ENCODE results near the gene XRCC1. TPM values are rescaled to one million over a fixed set of nuclear protein-coding genes. Genes with fewer than 3 reads are reported as not detected.
"Not testable (repeated sequence)": the region's sequence is repeated elsewhere in the genome, so short reads cannot be mapped to it uniquely, and the experiment has no call there.

The XRCC1 gene
- total RNA-seq, 1 donor from 2014 or later = 14.6 TPM

DNA sequence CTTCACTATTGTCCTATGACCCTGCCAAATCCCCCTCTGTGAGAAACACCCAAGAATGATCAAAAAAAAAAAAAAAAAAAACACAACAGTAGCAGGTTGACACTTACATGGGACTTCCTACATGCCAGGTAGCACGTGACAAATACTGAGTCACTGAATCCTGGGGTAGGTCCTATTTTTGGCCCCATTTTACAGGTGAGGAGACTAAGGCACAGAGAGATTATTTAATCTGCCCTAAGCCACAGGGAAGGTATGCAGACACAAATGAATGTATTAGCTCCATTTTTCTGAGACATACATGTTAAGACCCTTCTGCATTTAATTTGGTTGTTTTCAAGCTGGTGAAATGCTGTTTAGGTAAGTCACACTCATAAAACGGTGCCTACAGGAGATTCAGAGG is 26.6 kb downstream of the XRCC1 start:
- no peak overlapping the region for H3K4me3 Mint-ChIP-seq (ENCODE audit: unreplicated experiment)
- Histone ChIP-seq H4K20me1 (ENCODE audit: insufficient read depth, low read length) (no peaks in the 10 kb centered on the region), H3K9ac (ENCODE audit: low read length) (no peak overlapping the region), H3K27me3 (ENCODE audit: insufficient read depth, low read length) (no peaks in the 10 kb centered on the region), H3K4me3 (ENCODE audit: insufficient read depth, low read depth, low read length) (no peak overlapping the region), H3K36me3 (ENCODE audit: insufficient read depth, low read length) (peaks cover 15% of the 10 kb centered on the region), H3K4me1 (ENCODE audit: insufficient read depth, low read length) (no peaks in the 10 kb centered on the region), H3K79me2 (ENCODE audit: insufficient read depth, low read length) (no peaks in the 10 kb centered on the region), H2AFZ (ENCODE audit: low read depth, low read length) (no peak overlapping the region), H3K4me2 (ENCODE audit: low read length) (no peak overlapping the region), H3K27ac (ENCODE audit: low read depth, low read length) (no peak overlapping the region), H3K9me3 (ENCODE audit: insufficient read depth, low read depth, low read length) (no peaks in the 10 kb centered on the region)
- TF ChIP-seq, protein P1, sequence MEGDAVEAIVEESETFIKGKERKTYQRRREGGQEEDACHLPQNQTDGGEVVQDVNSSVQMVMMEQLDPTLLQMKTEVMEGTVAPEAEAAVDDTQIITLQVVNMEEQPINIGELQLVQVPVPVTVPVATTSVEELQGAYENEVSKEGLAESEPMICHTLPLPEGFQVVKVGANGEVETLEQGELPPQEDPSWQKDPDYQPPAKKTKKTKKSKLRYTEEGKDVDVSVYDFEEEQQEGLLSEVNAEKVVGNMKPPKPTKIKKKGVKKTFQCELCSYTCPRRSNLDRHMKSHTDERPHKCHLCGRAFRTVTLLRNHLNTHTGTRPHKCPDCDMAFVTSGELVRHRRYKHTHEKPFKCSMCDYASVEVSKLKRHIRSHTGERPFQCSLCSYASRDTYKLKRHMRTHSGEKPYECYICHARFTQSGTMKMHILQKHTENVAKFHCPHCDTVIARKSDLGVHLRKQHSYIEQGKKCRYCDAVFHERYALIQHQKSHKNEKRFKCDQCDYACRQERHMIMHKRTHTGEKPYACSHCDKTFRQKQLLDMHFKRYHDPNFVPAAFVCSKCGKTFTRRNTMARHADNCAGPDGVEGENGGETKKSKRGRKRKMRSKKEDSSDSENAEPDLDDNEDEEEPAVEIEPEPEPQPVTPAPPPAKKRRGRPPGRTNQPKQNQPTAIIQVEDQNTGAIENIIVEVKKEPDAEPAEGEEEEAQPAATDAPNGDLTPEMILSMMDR (IDR thresholded peaks at IDR 0.05; ENCODE audit: insufficient read depth, low read depth, low read length) = no peak
- no peak for TF ChIP-seq EZH2 (IDR thresholded peaks at IDR 0.05; ENCODE audit: insufficient read depth, low read length)
- H3K36me3 Mint-ChIP-seq (ENCODE audit: low read depth, unreplicated experiment) = peaks cover 23% of the 10 kb centered on the region
- FAIRE-seq = no peak
- no peaks in the 10 kb centered on the region for H3K4me1 Mint-ChIP-seq (ENCODE audit: low read depth, unreplicated experiment)
- H3K27me3 Mint-ChIP-seq (ENCODE audit: low read depth, unreplicated experiment) = no peaks in the 10 kb centered on the region
- H3K9me3 Mint-ChIP-seq (ENCODE audit: unreplicated experiment) = no peaks in the 10 kb centered on the region
- H3K27ac Mint-ChIP-seq (ENCODE audit: unreplicated experiment) = no peak overlapping the region
- DNase-seq (ENCODE audit: low read depth) = no peak

DNA sequence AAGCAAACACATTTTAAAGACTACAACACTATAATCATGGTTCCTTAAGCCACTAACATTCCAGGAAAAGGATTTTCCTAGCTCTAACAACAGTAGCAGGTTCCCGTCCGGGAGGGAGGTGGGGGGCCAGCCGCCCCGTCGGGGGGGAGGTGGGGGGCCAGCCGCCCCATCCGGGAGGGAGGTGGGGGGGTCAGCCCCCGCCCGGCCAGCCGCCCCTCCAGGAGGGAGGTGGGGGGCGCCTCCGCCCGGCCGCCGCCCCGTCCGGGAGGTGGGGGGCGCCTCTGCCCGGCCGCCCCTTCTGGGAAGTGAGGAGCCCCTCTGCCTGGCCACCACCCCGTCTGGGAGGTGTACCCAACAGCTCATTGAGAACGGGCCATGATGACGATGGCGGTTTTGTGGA is 27.4 kb downstream of the XRCC1 start:
- H3K79me2 ChIP-seq (ENCODE audit: insufficient read depth, low read length); H3K9ac ChIP-seq (ENCODE audit: low read length); H3K4me3 Mint-ChIP-seq (ENCODE audit: unreplicated experiment); H3K4me2 ChIP-seq (ENCODE audit: low read length); H3K4me1 ChIP-seq (ENCODE audit: insufficient read depth, low read length); H4K20me1 ChIP-seq (ENCODE audit: insufficient read depth, low read length); H2AFZ ChIP-seq (ENCODE audit: low read depth, low read length); H3K27me3 Mint-ChIP-seq (ENCODE audit: low read depth, unreplicated experiment); H3K27ac ChIP-seq (ENCODE audit: low read depth, low read length); H3K4me3 ChIP-seq (ENCODE audit: insufficient read depth, low read depth, low read length); H3K27me3 ChIP-seq (ENCODE audit: insufficient read depth, low read length); H3K9me3 ChIP-seq (ENCODE audit: insufficient read depth, low read depth, low read length); H3K9me3 Mint-ChIP-seq (ENCODE audit: unreplicated experiment); DNase-seq (ENCODE audit: low read depth); FAIRE-seq; H3K27ac Mint-ChIP-seq (ENCODE audit: unreplicated experiment); H3K4me1 Mint-ChIP-seq (ENCODE audit: low read depth, unreplicated experiment): not testable (repeated sequence)
- peaks cover 21% of the 10 kb centered on the region for H3K36me3 Mint-ChIP-seq (ENCODE audit: low read depth, unreplicated experiment)
- peaks cover 17% of the 10 kb centered on the region for H3K36me3 ChIP-seq (ENCODE audit: insufficient read depth, low read length)

DNA sequence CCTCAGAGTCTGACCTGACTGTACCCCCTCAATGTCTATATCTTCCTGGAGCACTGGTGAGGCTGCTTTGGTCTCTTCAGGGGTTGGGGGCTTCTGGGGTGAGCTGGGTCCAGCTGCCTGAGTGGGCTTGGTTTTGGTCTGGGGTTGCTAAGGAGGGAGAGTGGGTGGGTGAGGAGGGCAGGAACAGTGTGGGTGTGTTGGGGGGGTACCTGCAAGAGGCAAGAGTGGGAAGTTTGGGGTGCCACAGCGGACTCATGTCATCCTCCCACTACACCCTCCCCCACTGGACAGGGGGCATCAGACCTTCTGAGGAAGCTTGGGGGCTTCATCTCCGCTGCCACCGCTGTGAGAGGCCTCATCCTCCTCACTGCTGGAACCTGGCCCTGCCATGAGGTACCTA is 28.7 kb downstream of the XRCC1 start:
- DNase-seq (ENCODE audit: low read depth) (no peak), FAIRE-seq (no peak)
- H3K27me3 Mint-ChIP-seq (ENCODE audit: low read depth, unreplicated experiment) = no peaks in the 10 kb centered on the region
- Histone ChIP-seq H3K4me2 (ENCODE audit: low read length) (no peak overlapping the region), H4K20me1 (ENCODE audit: insufficient read depth, low read length) (no peaks in the 10 kb centered on the region), H3K4me1 (ENCODE audit: insufficient read depth, low read length) (no peaks in the 10 kb centered on the region), H3K27me3 (ENCODE audit: insufficient read depth, low read length) (no peaks in the 10 kb centered on the region), H3K27ac (ENCODE audit: low read depth, low read length) (no peak overlapping the region), H3K4me3 (ENCODE audit: insufficient read depth, low read depth, low read length) (no peak overlapping the region), H2AFZ (ENCODE audit: low read depth, low read length) (no peak overlapping the region), H3K9me3 (ENCODE audit: insufficient read depth, low read depth, low read length) (no peaks in the 10 kb centered on the region), H3K36me3 (ENCODE audit: insufficient read depth, low read length) (peaks cover 20% of the 10 kb centered on the region), H3K9ac (ENCODE audit: low read length) (no peak overlapping the region), H3K79me2 (ENCODE audit: insufficient read depth, low read length) (no peaks in the 10 kb centered on the region)
- H3K27ac Mint-ChIP-seq (ENCODE audit: unreplicated experiment) = no peak overlapping the region
- H3K9me3 Mint-ChIP-seq (ENCODE audit: unreplicated experiment) = no peaks in the 10 kb centered on the region
- no peak for TF ChIP-seq EZH2 (IDR thresholded peaks at IDR 0.05; ENCODE audit: insufficient read depth, low read length)
- TF ChIP-seq, protein P1 (IDR thresholded peaks at IDR 0.05; ENCODE audit: insufficient read depth, low read depth, low read length) = no peak
- H3K4me3 Mint-ChIP-seq (ENCODE audit: unreplicated experiment) = no peak overlapping the region
- H3K4me1 Mint-ChIP-seq (ENCODE audit: low read depth, unreplicated experiment) = no peaks in the 10 kb centered on the region
- H3K36me3 Mint-ChIP-seq (ENCODE audit: low read depth, unreplicated experiment) = peaks cover 23% of the 10 kb centered on the region
